Testis (tissue), 2 donors: ENCODE results near the gene OPCML.

Experiments used
- CTCF ChIP-seq, 3 experiments: fragments of 450-650 bp in 2 of 3; fragments of 200-600 bp in 1 of 3; sonication (generic) in 1 of 3; IDR thresholded peaks; one replicate each; pipeline ENCODE4 v1.5.1; 2016 to 2019; ENCODE audit warnings: antibody characterized with exemption in 3 of 3, mild to moderate bottlenecking in 2 of 3, moderate library complexity in 1 of 3
- POLR2A ChIP-seq: fragments of 450-650 bp; IDR thresholded peaks from one replicate; pipeline ENCODE4 v1.6.1; 2017; ENCODE audit warnings: antibody characterized with exemption, mild to moderate bottlenecking, moderate library complexity

- no peak for TF ChIP-seq CTCF (IDR thresholded peaks at IDR 0.05)
- no peak for TF ChIP-seq POLR2A
These were observed 451.3 kb downstream of the OPCML start for GRCh38 chr11:133081020-133081419.
